ENCODE data around the gene INTS15.

The INTS15 gene

DNA sequence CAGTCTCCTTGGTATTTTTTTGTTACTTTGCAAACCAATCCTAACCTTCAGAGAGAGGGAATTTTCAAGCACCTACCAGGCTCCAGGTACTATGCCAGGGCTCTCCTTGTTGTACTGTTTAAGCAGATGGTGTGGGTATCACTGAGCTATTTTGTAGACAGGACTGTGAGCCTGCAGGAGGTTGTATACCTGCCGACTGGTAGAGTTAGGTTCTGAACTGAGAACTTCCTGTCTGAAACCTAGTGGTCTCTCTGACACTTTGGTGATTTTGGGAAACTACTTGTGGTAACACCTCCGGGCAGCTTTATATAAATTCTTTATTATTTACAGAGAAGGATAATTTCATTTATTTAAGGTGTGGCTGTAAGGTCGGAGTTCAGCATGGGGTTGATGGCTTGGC, 30.1 kb downstream of the INTS15 start:
- Histone ChIP-seq H3K27me3 (ENCODE audit: insufficient read depth, insufficient read length) (peaks cover 11% of the 10 kb centered on the region), H3K4me1 (ENCODE audit: insufficient read depth, insufficient read length) (no peaks in the 10 kb centered on the region), H3K9ac (ENCODE audit: insufficient read length, low read depth) (no peak overlapping the region), H3K4me3 (ENCODE audit: insufficient read length, low read depth) (no peak overlapping the region), H3K36me3 (ENCODE audit: insufficient read depth, insufficient read length, low read length) (peaks cover 30% of the 10 kb centered on the region), H3K9me3 (ENCODE audit: insufficient read depth, low read length) (no peaks in the 10 kb centered on the region)
- TF ChIP-seq SUZ12 (IDR thresholded peaks at IDR 0.05; ENCODE audit: extremely low read depth, insufficient read depth, insufficient read length) (no peak), YY1 (IDR thresholded peaks at IDR 0.05; ENCODE audit: insufficient read depth, insufficient read length) (no peak), ZNF274 (IDR thresholded peaks at IDR 0.05; ENCODE audit: low read depth, low read length) (no peak)
- no peak for DNase-seq (ENCODE audit: low read depth, low spot score)

DNA sequence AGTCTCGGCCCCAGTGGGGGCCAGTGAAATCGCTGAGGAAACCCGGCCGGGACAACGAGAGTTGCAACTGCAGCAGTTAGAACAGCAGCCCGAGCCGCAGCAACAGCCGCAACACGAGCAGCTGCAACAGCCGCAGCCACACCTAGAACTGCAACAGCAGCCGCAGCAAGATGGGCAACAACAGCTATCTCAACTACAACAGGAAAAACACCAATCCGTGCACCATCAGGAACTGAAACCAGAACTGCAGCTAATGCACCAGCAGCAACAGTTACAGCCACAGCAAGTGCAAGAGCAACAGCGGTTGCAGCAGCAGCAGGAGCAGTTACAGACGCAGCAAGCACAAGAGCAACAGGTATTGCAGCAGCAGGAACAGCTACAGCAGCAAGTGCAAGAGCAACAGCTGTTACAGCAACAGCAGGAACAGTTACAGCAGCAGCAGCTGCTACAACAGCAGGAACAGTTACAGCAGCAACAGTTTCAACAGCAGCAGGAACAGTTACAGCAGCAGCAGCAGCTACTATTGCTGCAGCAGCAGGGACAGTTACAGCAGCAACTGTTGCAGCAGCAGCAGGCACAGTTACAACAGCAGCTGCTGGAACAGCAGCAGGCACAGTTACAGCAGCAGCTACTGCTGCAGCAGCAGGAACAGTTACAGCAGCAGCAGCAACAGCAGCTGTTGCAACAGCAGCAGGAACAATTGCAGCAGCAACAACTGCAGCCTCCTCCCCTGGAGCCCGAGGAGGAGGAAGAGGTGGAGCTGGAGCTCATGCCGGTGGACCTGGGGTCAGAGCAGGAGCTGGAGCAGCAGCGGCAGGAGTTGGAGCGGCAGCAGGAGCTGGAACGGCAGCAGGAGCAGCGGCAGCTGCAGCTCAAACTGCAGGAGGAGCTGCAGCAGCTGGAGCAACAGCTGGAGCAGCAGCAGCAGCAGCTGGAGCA, 31.6 kb downstream of the INTS15 start:
- Histone ChIP-seq H3K4me3 (ENCODE audit: insufficient read length, low read depth) (no peak overlapping the region), H3K4me1 (ENCODE audit: insufficient read depth, insufficient read length) (no peaks in the 10 kb centered on the region), H3K9ac (ENCODE audit: insufficient read length, low read depth) (no peak overlapping the region), H3K36me3 (ENCODE audit: insufficient read depth, insufficient read length, low read length) (peaks cover 30% of the 10 kb centered on the region), H3K9me3 (ENCODE audit: insufficient read depth, low read length) (no peaks in the 10 kb centered on the region), H3K27me3 (ENCODE audit: insufficient read depth, insufficient read length) (peaks cover 4% of the 10 kb centered on the region)
- DNase-seq (ENCODE audit: low read depth, low spot score): no peak
- TF ChIP-seq YY1 (IDR thresholded peaks at IDR 0.05; ENCODE audit: insufficient read depth, insufficient read length) (no peak), SUZ12 (IDR thresholded peaks at IDR 0.05; ENCODE audit: extremely low read depth, insufficient read depth, insufficient read length) (no peak), ZNF274 (IDR thresholded peaks at IDR 0.05; ENCODE audit: low read depth, low read length) (no peak)

DNA sequence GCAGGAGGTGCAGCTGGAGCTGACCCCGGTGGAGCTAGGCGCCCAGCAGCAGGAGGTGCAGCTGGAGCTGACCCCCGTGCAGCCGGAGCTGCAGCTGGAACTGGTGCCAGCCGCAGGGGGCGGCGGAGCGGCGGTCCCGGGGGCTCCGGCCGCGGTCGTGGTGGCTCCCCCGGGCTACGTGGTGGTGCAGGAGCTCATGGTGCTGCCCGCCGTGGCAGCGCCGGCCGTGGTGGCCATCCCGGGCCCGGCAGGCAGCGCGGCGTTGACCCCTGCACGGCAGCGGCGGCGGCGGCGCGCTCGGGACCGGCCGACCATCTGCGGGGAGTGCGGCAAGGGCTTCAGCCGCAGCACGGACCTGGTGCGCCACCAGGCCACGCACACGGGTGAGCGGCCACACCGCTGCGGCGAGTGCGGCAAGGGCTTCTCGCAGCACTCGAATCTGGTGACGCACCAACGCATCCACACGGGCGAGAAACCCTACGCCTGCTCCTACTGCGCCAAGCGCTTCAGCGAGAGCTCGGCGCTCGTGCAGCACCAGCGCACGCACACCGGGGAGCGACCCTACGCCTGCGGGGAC, 32.4 kb downstream of the INTS15 start:
- Histone ChIP-seq H3K4me3 (ENCODE audit: insufficient read length, low read depth) (no peak overlapping the region), H3K4me1 (ENCODE audit: insufficient read depth, insufficient read length) (no peaks in the 10 kb centered on the region), H3K36me3 (ENCODE audit: insufficient read depth, insufficient read length, low read length) (peaks cover 30% of the 10 kb centered on the region), H3K9me3 (ENCODE audit: insufficient read depth, low read length) (no peaks in the 10 kb centered on the region), H3K27me3 (ENCODE audit: insufficient read depth, insufficient read length) (no peaks in the 10 kb centered on the region), H3K9ac (ENCODE audit: insufficient read length, low read depth) (no peak overlapping the region)
- TF ChIP-seq YY1 (IDR thresholded peaks at IDR 0.05; ENCODE audit: insufficient read depth, insufficient read length) (no peak), SUZ12 (IDR thresholded peaks at IDR 0.05; ENCODE audit: extremely low read depth, insufficient read depth, insufficient read length) (no peak), ZNF274 (IDR thresholded peaks at IDR 0.05; ENCODE audit: low read depth, low read length) (no peak)
- no peak for DNase-seq (ENCODE audit: low read depth, low spot score)

DNA sequence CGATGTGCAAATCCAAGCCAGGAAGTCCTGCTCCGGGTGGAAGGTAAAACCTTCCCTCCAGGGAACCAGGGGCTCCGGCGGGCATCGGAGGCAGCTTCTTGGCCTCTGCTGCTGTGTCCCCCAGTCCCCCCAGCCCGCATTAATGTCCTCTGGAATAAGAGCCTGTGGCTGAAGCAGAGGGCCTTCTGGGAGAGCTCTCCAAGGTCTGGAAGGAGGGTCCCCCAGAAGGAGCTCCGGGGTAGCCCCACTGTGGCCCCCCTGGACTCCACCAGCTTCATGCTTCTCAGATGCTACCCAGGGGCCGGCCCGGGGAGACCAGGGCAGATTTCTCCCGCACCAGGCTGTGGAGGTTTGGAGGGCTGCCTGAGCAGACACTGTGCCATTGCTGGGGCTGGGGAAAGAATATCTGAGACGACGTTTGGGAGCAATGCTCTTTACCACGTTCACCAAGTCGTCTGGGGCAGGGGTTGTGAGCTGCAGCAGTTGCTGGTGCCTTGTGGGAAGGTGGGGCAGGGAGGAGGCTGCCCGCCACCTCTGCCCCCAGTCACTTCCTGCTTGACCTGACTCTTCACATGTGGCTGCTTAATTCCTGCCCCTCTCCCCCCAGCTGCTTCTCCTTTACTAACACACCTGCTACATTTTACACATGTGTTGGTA, 33.9 kb downstream of the INTS15 start:
- no peak for DNase-seq (ENCODE audit: low read depth, low spot score)
- peaks cover 30% of the 10 kb centered on the region for H3K36me3 ChIP-seq (ENCODE audit: insufficient read depth, insufficient read length, low read length)
- H3K4me3 ChIP-seq (ENCODE audit: insufficient read length, low read depth): no peak overlapping the region
- no peaks in the 10 kb centered on the region for H3K27me3 ChIP-seq (ENCODE audit: insufficient read depth, insufficient read length)
- H3K9me3 ChIP-seq (ENCODE audit: insufficient read depth, low read length): no peaks in the 10 kb centered on the region
- TF ChIP-seq YY1 (IDR thresholded peaks at IDR 0.05; ENCODE audit: insufficient read depth, insufficient read length) (no peak), ZNF274 (IDR thresholded peaks at IDR 0.05; ENCODE audit: low read depth, low read length) (no peak), SUZ12 (IDR thresholded peaks at IDR 0.05; ENCODE audit: extremely low read depth, insufficient read depth, insufficient read length) (no peak)
- no peak overlapping the region for H3K9ac ChIP-seq (ENCODE audit: insufficient read length, low read depth)
- H3K4me1 ChIP-seq (ENCODE audit: insufficient read depth, insufficient read length): no peaks in the 10 kb centered on the region

DNA sequence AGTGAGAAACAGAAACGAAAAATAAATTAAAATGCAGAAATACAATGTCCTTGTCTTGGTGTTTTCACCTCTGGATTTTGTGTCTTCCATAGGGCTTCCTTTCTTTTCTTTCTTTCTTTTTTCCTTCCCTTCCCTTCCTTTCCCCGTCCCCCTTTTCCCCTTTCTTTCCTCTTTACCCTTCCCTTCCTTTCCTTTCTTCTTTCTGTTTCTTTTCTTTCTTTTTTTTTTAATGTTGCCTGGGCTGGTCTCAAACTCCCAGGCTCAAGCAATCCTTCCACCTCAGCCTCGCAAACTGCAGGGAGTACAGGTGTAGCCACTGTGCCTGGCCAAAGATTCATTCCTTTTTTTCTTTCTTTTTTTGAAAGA, 34.4 kb downstream of the INTS15 start:
- DNase-seq (ENCODE audit: low read depth, low spot score): no peak
- Histone ChIP-seq H3K4me1 (ENCODE audit: insufficient read depth, insufficient read length) (no peaks in the 10 kb centered on the region), H3K9me3 (ENCODE audit: insufficient read depth, low read length) (no peaks in the 10 kb centered on the region), H3K9ac (ENCODE audit: insufficient read length, low read depth) (no peak overlapping the region), H3K27me3 (ENCODE audit: insufficient read depth, insufficient read length) (no peaks in the 10 kb centered on the region), H3K36me3 (ENCODE audit: insufficient read depth, insufficient read length, low read length) (peaks cover 30% of the 10 kb centered on the region), H3K4me3 (ENCODE audit: insufficient read length, low read depth) (no peak overlapping the region)
- no peak for TF ChIP-seq YY1 (IDR thresholded peaks at IDR 0.05; ENCODE audit: insufficient read depth, insufficient read length)
- no peak for TF ChIP-seq ZNF274 (IDR thresholded peaks at IDR 0.05; ENCODE audit: low read depth, low read length)
- TF ChIP-seq SUZ12 (IDR thresholded peaks at IDR 0.05; ENCODE audit: extremely low read depth, insufficient read depth, insufficient read length): no peak

DNA sequence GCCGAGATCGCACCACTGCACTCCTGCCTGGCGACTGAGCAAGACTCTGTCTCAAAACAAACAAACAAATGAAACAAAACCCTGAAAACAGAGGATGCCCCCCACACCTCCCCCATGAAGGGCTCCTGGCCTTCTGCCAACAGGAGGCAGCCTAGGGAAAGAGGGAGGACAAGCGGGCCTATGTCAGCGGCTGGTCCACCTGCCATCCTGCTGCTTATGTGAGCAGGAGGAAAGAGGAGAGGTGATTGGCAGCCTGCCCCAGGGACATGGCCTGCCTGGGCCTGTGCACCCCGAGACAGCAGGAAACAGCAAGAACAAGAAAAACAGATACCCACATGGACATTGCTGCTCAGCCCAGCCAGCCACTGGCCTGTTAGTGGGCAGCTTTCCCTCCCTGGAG, 38.2 kb downstream of the INTS15 start:
- no peaks in the 10 kb centered on the region for H3K9me3 ChIP-seq (ENCODE audit: insufficient read depth, low read length)
- H3K36me3 ChIP-seq (ENCODE audit: insufficient read depth, insufficient read length, low read length): peaks cover 12% of the 10 kb centered on the region
- DNase-seq (ENCODE audit: low read depth, low spot score): no peak
- no peak overlapping the region for H3K4me3 ChIP-seq (ENCODE audit: insufficient read length, low read depth)
- H3K4me1 ChIP-seq (ENCODE audit: insufficient read depth, insufficient read length): peaks cover 6% of the 10 kb centered on the region
- H3K27me3 ChIP-seq (ENCODE audit: insufficient read depth, insufficient read length): no peaks in the 10 kb centered on the region
- no peak overlapping the region for H3K9ac ChIP-seq (ENCODE audit: insufficient read length, low read depth)
- no peak for TF ChIP-seq SUZ12 (IDR thresholded peaks at IDR 0.05; ENCODE audit: extremely low read depth, insufficient read depth, insufficient read length)
- TF ChIP-seq YY1 (IDR thresholded peaks at IDR 0.05; ENCODE audit: insufficient read depth, insufficient read length): no peak
- no peak for TF ChIP-seq ZNF274 (IDR thresholded peaks at IDR 0.05; ENCODE audit: low read depth, low read length)

Data from NT2/D1 (cell line).